Activated T-helper 1 cell treated with anti-CD3 and anti-CD28 coated beads, Interleukin-12 subunit alpha, Interleukin-12 subunit beta, Interleukin-2, Interleukin-4 antibody, amounts not matched to agents 30 ng/mL and 10 ng/mL and 1 ng/mL, durations not matched to agents 14 hours and 24 hours and 36 hours (primary cell): Measurements from ENCODE around the gene THG1L. TPM values are rescaled to one million over a fixed set of nuclear protein-coding genes. Genes with fewer than 3 reads are reported as not detected.

Experiments used
- DNase-seq: peaks from one replicate; pipeline ENCODE4 v3.0.0; 2021; ENCODE audit warnings: low spot score
- H3K27ac Mint-ChIP-seq: one replicate; pipeline ENCODE4 v1.8.0; 2021; ENCODE audit warnings: mild to moderate bottlenecking, mixed read lengths
- H3K27me3 Mint-ChIP-seq: one replicate; pipeline ENCODE4 v1.8.0; 2022; ENCODE audit warnings: mild to moderate bottlenecking, moderate library complexity, mixed read lengths; ENCODE audit not compliant: insufficient read depth
- H3K36me3 Mint-ChIP-seq: one replicate; pipeline ENCODE4 v1.8.0; 2021; ENCODE audit warnings: low read depth, mixed read lengths
- H3K4me1 Mint-ChIP-seq: one replicate; pipeline ENCODE4 v1.8.0; 2021; ENCODE audit warnings: low read depth, mixed read lengths
- H3K4me3 Mint-ChIP-seq: one replicate; pipeline ENCODE4 v1.8.0; 2021; ENCODE audit warnings: mild to moderate bottlenecking, moderate library complexity, mixed read lengths
- H3K9me3 Mint-ChIP-seq: one replicate; pipeline ENCODE4 v1.8.0; 2021; ENCODE audit warnings: mixed read lengths
- intact Hi-C: fragments of 100-400 bp; cut with micrococcal nuclease; formaldehyde crosslinking; loops from one replicate; pipeline ENCODE4 v1.15.1; 2024
- total RNA-seq: library from RNA; stranded (reverse); gene quantifications from 2 replicates; pipeline ENCODE4 v1.2.3, GENCODE V29; 2022

Gene THG1L
- total RNA-seq, 1 donor from 2014 or later = 26.8 TPM

DNA sequence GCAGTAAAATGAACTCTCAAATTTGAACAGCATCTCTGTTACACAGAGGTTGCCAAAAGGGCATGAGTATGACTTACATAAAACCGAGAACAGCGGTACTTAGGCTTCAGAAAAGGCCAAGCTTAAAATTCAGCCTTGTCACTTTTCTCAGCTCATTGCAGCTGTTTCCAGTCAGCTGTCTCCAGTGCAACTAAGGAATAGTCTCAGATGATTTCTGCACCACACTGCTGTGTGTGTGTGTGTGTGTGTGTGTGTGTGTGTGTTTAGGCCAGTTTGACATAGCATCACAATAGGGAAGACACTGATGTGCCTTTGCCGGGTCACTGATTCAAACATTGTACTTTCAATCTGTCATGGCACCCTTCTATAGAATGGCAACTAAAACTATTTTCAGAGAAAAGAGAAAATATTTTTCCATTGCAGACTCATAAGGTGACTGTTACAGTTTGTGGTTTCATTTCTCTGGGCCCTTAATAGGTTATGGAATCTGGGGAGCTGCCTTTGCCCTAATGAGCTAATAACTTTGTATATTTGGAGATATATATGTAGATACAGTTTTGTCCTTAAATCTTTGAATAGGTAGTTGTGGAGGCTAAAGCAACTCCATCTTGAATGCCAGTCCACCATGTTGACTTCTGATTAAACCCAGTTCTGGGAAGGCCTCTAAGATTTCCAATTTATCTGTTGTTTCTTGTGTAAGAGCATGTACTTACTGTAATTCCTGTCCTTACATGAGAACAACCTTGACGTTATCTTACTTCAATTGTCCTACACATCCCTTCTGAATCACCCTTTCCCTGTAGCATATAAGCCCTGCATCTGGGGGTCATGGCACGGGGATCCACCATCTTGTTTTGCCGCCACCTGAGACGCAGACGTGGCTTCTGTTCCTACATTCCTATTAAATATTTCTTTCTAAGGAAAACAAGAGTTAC is 16.8 kb downstream of the THG1L start:
- H3K36me3 Mint-ChIP-seq = peaks cover 10% of the 10 kb centered on the region
- H3K9me3 Mint-ChIP-seq = no peaks in the 10 kb centered on the region
- H3K4me3 Mint-ChIP-seq = no peak overlapping the region
- peaks cover 41% of the 10 kb centered on the region for H3K4me1 Mint-ChIP-seq
- H3K27ac Mint-ChIP-seq = peak overlapping the region; percentile 51
- intact Hi-C loops = no loop called here
- H3K27me3 Mint-ChIP-seq = peaks cover 3% of the 10 kb centered on the region
- no peak for DNase-seq

DNA sequence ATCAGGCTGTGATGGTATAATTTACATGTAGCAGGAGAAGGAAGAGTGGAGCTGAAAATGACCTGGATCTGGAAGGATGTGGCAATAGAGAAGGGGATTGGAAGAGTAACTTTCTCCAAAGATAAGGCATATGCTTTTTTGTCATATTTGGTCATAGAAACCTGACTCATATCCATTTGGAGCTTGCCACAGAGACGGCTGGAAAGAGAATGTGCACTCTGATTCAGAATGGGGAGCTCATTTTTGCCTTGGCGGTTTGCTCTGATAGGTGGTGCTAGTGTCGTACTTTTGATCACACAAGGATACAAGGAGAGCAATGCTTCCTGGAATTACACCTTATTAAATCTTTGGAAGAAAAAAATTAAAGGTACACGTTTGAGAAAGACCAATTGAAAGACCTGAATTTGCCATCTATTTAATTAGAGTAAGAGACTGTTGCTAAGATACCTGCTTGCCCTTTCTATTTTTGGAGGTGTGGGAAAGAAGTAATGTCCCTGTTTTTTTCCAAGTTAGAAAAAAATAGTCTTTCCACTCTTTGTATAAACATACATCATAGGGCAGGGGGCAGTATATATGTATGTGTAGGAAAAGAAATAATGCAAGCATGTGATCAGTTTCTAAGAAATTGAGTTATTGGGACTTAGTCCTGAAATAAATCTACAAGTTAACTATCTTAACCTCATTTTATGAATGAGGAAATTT is 17.7 kb downstream of the THG1L start:
- H3K36me3 Mint-ChIP-seq = peaks cover 10% of the 10 kb centered on the region
- peaks cover 37% of the 10 kb centered on the region for H3K4me1 Mint-ChIP-seq
- peaks cover 3% of the 10 kb centered on the region for H3K27me3 Mint-ChIP-seq
- H3K4me3 Mint-ChIP-seq = no peak overlapping the region
- intact Hi-C loops = no loop called here
- no peak for DNase-seq
- H3K9me3 Mint-ChIP-seq = no peaks in the 10 kb centered on the region
- no peak overlapping the region for H3K27ac Mint-ChIP-seq

DNA sequence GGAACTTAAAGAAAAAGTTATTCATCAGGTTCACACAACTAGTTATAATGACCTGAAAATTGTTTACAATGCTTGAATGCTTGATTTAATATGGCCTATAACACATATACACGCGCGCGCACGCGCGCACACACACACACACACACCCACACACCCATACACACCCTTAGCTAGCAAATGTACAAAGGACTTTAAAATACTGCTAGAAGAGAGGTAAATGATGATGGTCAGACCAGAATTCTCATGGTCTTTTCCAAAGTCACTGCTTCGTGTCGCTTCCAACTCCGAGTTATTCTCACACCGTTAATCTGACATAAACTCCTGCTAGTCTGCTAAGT is 18.2 kb downstream of the THG1L start:
- intact Hi-C loops = no loop called here

DNA sequence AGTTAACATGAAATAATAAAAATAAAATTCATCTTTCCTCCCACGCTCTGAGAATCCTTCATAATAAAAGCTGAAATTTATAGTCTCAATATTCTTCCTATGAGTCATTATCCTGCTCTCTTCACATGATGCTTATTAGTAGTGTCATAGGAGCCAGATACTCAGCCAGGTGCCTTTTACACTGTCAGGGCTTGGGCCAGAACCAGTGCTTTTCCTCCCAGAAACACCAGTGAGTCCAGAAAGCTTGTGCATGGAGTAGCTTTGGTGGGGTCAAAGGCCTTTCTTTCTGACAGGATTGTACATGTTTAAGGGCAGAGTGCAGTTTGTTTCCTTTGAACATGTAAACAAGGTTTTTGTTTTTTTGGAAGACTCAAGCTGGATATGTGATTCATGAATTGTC is 19.1 kb downstream of the THG1L start:
- no peak overlapping the region for H3K4me3 Mint-ChIP-seq

More for the DNA sequence above, 18.2 kb downstream of the THG1L start:
- Mint-ChIP-seq H3K9me3 (no peaks in the 10 kb centered on the region), H3K27ac (no peak overlapping the region), H3K4me3 (no peak overlapping the region), H3K36me3 (peaks cover 7% of the 10 kb centered on the region), H3K4me1 (peaks cover 33% of the 10 kb centered on the region), H3K27me3 (no peaks in the 10 kb centered on the region)
- DNase-seq = no peak

DNA sequence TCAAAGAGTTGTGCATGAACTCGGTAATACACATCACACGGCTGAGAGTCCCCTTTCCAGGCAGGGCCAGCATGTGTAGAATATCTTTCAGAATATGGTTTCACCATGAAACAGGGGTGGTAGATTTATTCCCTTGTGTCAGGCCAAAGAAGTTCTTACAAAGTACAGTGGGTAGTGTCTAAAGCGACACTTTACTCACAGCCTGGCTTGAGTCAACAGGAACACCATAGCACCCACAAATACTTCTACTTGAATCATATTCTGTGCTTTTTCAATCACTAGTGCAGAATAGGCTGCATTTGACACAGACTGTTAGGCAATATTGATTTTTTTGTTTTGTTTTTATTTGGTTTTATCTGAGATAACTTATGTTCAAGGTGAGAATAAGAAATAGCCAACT is 24.9 kb downstream of the THG1L start:
- H3K9me3 Mint-ChIP-seq = no peaks in the 10 kb centered on the region
- H3K27me3 Mint-ChIP-seq = no peaks in the 10 kb centered on the region
- H3K4me3 Mint-ChIP-seq = no peak overlapping the region
- DNase-seq = no peak
- peaks cover 8% of the 10 kb centered on the region for H3K4me1 Mint-ChIP-seq
- intact Hi-C loops = no loop called here
- H3K36me3 Mint-ChIP-seq = peaks cover 14% of the 10 kb centered on the region
- H3K27ac Mint-ChIP-seq = no peak overlapping the region

More for the DNA sequence above, 19.1 kb downstream of the THG1L start:
- H3K27ac Mint-ChIP-seq = no peak overlapping the region
- intact Hi-C loops = no loop called here
- no peak for DNase-seq
- peaks cover 8% of the 10 kb centered on the region for H3K36me3 Mint-ChIP-seq
- H3K4me1 Mint-ChIP-seq = peaks cover 25% of the 10 kb centered on the region
- H3K9me3 Mint-ChIP-seq = no peaks in the 10 kb centered on the region
- H3K27me3 Mint-ChIP-seq = no peaks in the 10 kb centered on the region

DNA sequence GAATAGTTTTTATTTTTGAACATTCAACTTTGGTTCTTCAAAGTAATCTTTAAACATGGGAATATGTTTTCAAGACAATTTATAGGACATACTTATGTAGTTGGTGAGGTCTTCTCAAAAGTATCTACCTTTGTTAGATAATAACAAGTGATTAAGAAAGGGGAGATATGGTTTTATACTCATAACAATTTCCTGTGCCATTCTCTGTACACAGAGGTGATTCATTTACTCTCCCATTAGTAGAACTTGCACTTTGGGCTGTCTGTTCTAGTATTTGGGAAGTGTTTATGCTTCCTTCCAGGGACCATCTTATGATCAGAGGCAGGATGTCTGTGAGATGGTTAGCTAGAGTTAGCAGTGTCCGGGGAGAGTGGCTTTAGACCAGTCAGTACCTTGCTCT is 27.5 kb downstream of the THG1L start:
- H3K27ac Mint-ChIP-seq = no peak overlapping the region
- H3K27me3 Mint-ChIP-seq = no peaks in the 10 kb centered on the region
- H3K9me3 Mint-ChIP-seq = no peaks in the 10 kb centered on the region
- no peak overlapping the region for H3K4me3 Mint-ChIP-seq
- intact Hi-C loops = no loop called here
- H3K4me1 Mint-ChIP-seq = peaks cover 8% of the 10 kb centered on the region
- H3K36me3 Mint-ChIP-seq = peaks cover 12% of the 10 kb centered on the region
- no peak for DNase-seq

DNA sequence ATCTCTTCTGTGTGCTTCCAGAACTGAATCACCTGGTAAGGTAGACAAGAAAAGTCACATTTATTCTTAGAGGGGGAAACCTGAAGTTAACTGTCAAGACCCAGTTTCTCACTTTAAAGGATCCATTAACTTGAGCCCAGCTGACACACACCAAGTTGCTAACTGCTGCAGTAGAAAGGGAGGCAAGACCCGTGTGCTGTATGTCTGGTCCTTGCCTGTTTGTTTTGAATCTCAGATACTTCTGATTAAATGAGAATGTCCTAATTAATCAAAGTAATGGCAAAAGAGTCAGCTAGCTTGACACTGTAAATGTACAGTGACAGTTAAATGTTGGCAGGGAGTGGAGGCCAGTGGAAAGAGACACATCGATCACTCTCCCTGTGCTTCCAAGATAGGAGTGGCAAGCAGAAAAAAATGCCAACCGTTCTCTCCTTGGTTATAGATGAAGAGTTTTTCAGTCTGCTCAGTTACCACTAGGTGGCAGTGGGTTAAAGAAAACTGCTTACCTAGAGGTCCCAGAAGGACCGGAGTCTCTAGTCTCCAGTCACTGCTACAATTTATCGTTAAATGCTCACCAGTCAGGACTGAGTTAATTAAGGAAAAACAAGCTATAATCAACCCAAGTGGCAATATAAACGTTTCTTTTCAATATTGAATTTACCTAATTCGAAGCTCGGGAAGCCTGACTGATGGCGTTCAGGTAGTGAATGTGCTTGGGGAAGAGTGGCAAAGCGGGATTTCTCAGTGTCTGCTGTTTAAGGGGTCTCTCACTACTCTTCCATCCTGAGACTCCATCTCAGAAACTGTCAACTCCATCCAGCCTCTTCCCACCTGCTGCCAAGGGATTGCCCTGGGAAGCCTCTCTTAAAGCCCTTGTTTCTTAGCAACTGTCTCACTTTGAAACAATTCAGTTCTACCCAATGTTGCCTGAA is 30.7 kb downstream of the THG1L start:
- Mint-ChIP-seq H3K4me3 (no peak overlapping the region), H3K27me3 (peaks cover 2% of the 10 kb centered on the region)
- DNase-seq = peak; percentile 11

DNA sequence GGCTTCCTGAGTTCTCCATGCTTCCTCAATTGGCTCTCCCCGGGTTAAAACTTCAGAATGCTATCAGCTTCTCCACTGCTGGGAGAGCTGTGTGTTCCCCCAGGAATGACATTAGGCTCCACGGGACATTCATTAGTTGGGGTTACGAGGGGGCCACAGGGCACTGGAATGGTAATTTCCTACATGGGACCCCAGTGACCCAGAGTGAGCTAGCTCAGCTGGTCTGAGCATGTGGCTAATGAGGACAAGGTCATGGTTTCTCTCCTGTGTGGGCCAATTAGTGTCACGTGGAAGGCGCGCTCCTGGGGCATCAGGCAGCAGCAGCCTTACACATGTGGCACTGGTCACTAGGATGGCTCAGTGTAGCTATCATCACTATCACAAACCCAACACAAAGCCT is 33.3 kb downstream of the THG1L start:
- Mint-ChIP-seq H3K27ac (no peak overlapping the region), H3K27me3 (peaks cover 6% of the 10 kb centered on the region), H3K9me3 (no peaks in the 10 kb centered on the region), H3K4me3 (no peak overlapping the region), H3K36me3 (peaks cover 3% of the 10 kb centered on the region), H3K4me1 (no peaks in the 10 kb centered on the region)
- no peak for DNase-seq
- intact Hi-C loops = loop anchor here (5.0 kb wide), 1 partner anchor 1343 kb away; no protein-coding TSS in a partner anchor

More for the DNA sequence above, 30.7 kb downstream of the THG1L start:
- Mint-ChIP-seq H3K36me3 (peaks cover 3% of the 10 kb centered on the region), H3K27ac (no peak overlapping the region), H3K4me1 (peaks cover 8% of the 10 kb centered on the region), H3K9me3 (no peaks in the 10 kb centered on the region)
- intact Hi-C loops = loop anchor here (1.0 to 5.0 kb wide), 6 partner anchors 55 to 1371 kb away; no protein-coding TSS in a partner anchor

DNA sequence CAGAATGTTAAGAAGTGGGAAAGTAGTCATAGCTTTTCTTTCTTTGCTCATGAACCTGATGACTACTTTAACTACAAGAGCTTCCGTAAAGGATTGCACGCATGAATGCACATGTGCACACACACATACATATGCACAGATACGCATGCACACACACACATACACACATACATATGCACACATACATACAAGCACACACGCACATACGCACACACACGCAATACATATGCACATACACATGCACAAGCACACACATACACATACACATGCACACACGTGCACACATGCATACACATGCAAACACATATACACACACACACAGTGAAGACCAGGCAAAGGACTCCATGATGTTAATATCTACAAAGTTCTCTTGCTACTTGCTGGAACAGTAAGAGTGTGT is 35.2 kb downstream of the THG1L start:
- no peaks in the 10 kb centered on the region for H3K9me3 Mint-ChIP-seq
- no peak overlapping the region for H3K27ac Mint-ChIP-seq
- DNase-seq = no peak
- no peak overlapping the region for H3K4me3 Mint-ChIP-seq
- peaks cover 6% of the 10 kb centered on the region for H3K27me3 Mint-ChIP-seq
- intact Hi-C loops = no loop called here
- H3K4me1 Mint-ChIP-seq = no peaks in the 10 kb centered on the region
- H3K36me3 Mint-ChIP-seq = peaks cover 1% of the 10 kb centered on the region

DNA sequence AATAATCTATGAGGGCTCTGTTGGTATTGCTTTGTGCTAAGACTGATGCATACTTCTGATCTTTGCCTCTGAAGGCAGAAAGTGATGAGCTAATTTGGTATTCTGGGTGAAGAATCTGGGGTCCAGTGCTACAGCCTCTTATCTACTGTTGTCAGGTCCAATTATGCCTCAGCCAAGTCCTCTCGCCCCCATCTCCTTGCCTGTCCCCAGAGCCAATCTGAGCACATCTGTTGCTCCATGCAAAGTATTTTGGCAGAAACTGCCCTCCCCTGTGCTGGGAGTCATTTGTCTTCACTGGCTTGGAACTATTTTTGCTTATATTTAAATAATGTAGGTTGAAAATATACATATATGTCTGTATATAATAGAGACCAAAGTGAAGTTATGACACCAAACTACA is 35.7 kb downstream of the THG1L start:
- no peak for DNase-seq
- intact Hi-C loops = no loop called here
- no peaks in the 10 kb centered on the region for H3K4me1 Mint-ChIP-seq
- peaks cover 6% of the 10 kb centered on the region for H3K27me3 Mint-ChIP-seq
- no peaks in the 10 kb centered on the region for H3K9me3 Mint-ChIP-seq
- no peak overlapping the region for H3K4me3 Mint-ChIP-seq
- no peaks in the 10 kb centered on the region for H3K36me3 Mint-ChIP-seq
- no peak overlapping the region for H3K27ac Mint-ChIP-seq

DNA sequence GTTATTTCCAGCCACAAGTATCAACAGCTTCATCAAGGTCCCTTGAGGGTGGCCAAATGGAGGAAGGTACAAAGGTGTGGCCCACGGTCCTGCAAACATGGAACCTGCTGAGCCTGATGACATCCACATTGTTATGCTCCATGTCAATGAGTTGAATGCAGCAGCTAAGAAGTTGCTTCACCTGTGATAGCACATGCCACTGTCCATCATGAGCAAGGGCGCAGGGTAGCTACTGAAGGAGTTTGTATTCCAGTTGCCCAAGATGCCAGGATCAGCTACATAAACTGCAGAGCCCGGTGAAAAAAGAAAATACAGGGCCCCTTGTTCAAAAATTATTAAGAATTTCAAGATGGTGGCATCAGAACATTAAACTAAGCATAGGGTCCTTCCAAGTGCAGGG is 36.5 kb downstream of the THG1L start:
- Mint-ChIP-seq H3K27ac (no peak overlapping the region), H3K9me3 (no peaks in the 10 kb centered on the region), H3K4me3 (no peak overlapping the region), H3K36me3 (no peaks in the 10 kb centered on the region), H3K27me3 (peaks cover 6% of the 10 kb centered on the region), H3K4me1 (no peaks in the 10 kb centered on the region)
- intact Hi-C loops = no loop called here
- DNase-seq = no peak

DNA sequence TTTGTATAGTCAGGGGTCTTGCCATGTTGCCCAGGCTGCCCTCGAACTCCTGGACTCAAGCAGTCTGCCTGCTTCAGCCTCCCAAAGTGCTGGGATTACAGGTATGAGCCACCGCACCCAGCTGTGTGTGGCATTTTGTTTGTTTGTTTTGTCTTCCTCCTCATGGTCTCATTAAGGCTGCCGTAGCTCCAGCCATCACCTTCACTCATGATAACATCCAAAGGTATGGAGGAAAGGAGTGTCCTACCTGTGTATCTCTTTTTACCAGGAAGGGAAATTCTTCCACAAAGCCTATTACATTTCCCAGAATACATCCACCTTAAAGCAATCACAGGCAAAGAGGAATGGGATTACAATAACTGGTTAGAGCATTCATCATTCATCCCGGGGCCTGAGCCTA is 39.4 kb downstream of the THG1L start:
- DNase-seq = no peak
- H3K4me3 Mint-ChIP-seq = no peak overlapping the region
- H3K27ac Mint-ChIP-seq = no peak overlapping the region
- no peaks in the 10 kb centered on the region for H3K36me3 Mint-ChIP-seq
- peaks cover 3% of the 10 kb centered on the region for H3K27me3 Mint-ChIP-seq
- no peaks in the 10 kb centered on the region for H3K9me3 Mint-ChIP-seq
- H3K4me1 Mint-ChIP-seq = no peaks in the 10 kb centered on the region
- intact Hi-C loops = no loop called here
